ENCODE results near the gene CLRN2. TPM values are rescaled to one million over a fixed set of nuclear protein-coding genes. Genes with fewer than 3 reads are reported as not detected.
A peak's percentile ranks its signal among the peaks of the same experiment; 100 is the strongest.

The CLRN2 gene
- total and polyA plus RNA-seq, 9 of the 15 experiments (the other 6 are each of a cell fraction or from before 2014, with no cell fraction given): not detected

GRCh38 chr4:17515445-17516407 is 761 bp downstream of the CLRN2 start (continued):
- TF ChIP-seq ZBTB11 (CRISPR knock-in tag; IDR thresholded peaks at IDR 0.05): no peak
- no peak for TF ChIP-seq CUX1 (CRISPR knock-in tag; IDR thresholded peaks at IDR 0.05)
- TF ChIP-seq RBM25 (IDR thresholded peaks at IDR 0.05; ENCODE audit: low read depth, low read length, severe bottlenecking): peak; percentile 92
- no peak for TF ChIP-seq RBM14 (IDR thresholded peaks at IDR 0.05; ENCODE audit: borderline replicate concordance, insufficient read depth, low read depth, low read length)
- TF ChIP-seq ERF (CRISPR knock-in tag; IDR thresholded peaks at IDR 0.05): no peak
- TF ChIP-seq E4F1 (CRISPR knock-in tag; IDR thresholded peaks at IDR 0.05; ENCODE audit: borderline replicate concordance): no peak

Data from K562 (cell line).